IgD-negative memory B cell (primary cell): Measurements from ENCODE around the gene LYPLA2. TPM values are rescaled to one million over a fixed set of nuclear protein-coding genes. Genes with fewer than 3 reads are reported as not detected.
"Not testable (repeated sequence)": the region's sequence is repeated elsewhere in the genome, so short reads cannot be mapped to it uniquely, and the experiment has no call there.

Experiments used
- H3K27ac Mint-ChIP-seq, 3 donors: one replicate each; pipeline ENCODE4 v1.8.0; 2020 to 2022; ENCODE audit warnings: mild to moderate bottlenecking in 3 of 3, mixed read lengths in 3 of 3, moderate library complexity in 1 of 3
- H3K27me3 Mint-ChIP-seq: one replicate; pipeline ENCODE4 v1.8.0; 2021; ENCODE audit warnings: mixed read lengths
- H3K36me3 Mint-ChIP-seq: one replicate; pipeline ENCODE4 v1.8.0; 2020; ENCODE audit warnings: mild to moderate bottlenecking, mixed read lengths
- H3K4me1 Mint-ChIP-seq, 3 donors: one replicate each; pipeline ENCODE4 v1.8.0; 2020 to 2022; ENCODE audit warnings: mixed read lengths in 3 of 3, mild to moderate bottlenecking in 1 of 3
- H3K4me3 Mint-ChIP-seq, 4 donors: one replicate each; pipeline ENCODE4 v1.8.0; 2020 to 2022; ENCODE audit warnings: mild to moderate bottlenecking in 4 of 4, mixed read lengths in 4 of 4, moderate library complexity in 3 of 4
- H3K9me3 Mint-ChIP-seq, 3 donors: one replicate each; pipeline ENCODE4 v1.8.0; 2020 to 2021; ENCODE audit warnings: mixed read lengths in 3 of 3, mild to moderate bottlenecking in 1 of 3
- polyA plus RNA-seq: library from polyadenylated mRNA; unstranded; fragments of 300-500 nt; fragmentation: Illumina TruSeq; gene quantifications from one replicate; pipeline ENCODE4 v1.2.3, GENCODE V29; 2021

Gene LYPLA2
- polyA plus RNA-seq, 1 donor from 2014 or later: 96.5 TPM

- Mint-ChIP-seq H3K36me3 (no peaks in the 10 kb centered on the region), H3K4me1 (peaks cover 10 to 13% (median 11%) of the 10 kb centered on the region in 3 donors), H3K27ac (peak overlapping the region in 1 of 3 donors; percentile 71), H3K4me3 (no peak overlapping the region), H3K27me3 (no peaks in the 10 kb centered on the region), H3K9me3 (no peaks in the 10 kb centered on the region)
Measured at GRCh38 chr1:23793861-23794731, 3.2 kb downstream of the LYPLA2 start.

GRCh38 chr1:23794732-23795182, 3.8 kb downstream of the LYPLA2 start:
- H3K36me3 Mint-ChIP-seq: not testable (repeated sequence)
- Mint-ChIP-seq H3K4me3 (peak overlapping the region in 1 of 4 donors; percentile 63), H3K27ac (peak overlapping the region in 1 of 3 donors; percentile 56)

GRCh38 chr1:23795676-23796465, 4.9 kb downstream of the LYPLA2 start:
- Mint-ChIP-seq H3K9me3 (no peaks in the 10 kb centered on the region), H3K4me3 (peak overlapping the region in 1 of 4 donors; percentile 63), H3K27me3 (no peaks in the 10 kb centered on the region), H3K36me3 (no peaks in the 10 kb centered on the region), H3K27ac (no peak overlapping the region), H3K4me1 (peaks cover 10 to 17% (median 11%) of the 10 kb centered on the region in 3 donors)

More at GRCh38 chr1:23794732-23795182, 3.8 kb downstream of the LYPLA2 start:
- H3K9me3 Mint-ChIP-seq, H3K27me3 Mint-ChIP-seq: not testable (repeated sequence)
- peaks cover 11 to 14% (median 13%) of the 10 kb centered on the region in 3 donors for H3K4me1 Mint-ChIP-seq

- Mint-ChIP-seq H3K27ac (peak overlapping the region in 2 of 3 donors; percentile 39 to 47), H3K9me3 (no peaks in the 10 kb centered on the region), H3K27me3 (no peaks in the 10 kb centered on the region), H3K36me3 (no peaks in the 10 kb centered on the region), H3K4me1 (peaks cover 5 to 10% (median 9%) of the 10 kb centered on the region in 3 donors), H3K4me3 (peak overlapping the region in 1 of 4 donors; percentile 91)
Measured at GRCh38 chr1:23796466-23797271, 5.7 kb downstream of the LYPLA2 start.

- peaks cover 3 to 9% (median 6%) of the 10 kb centered on the region in 3 donors for H3K4me1 Mint-ChIP-seq
- H3K27me3 Mint-ChIP-seq: no peaks in the 10 kb centered on the region
- H3K4me3 Mint-ChIP-seq: peak overlapping the region in 1 of 4 donors; percentile 91
- peak overlapping the region in 2 of 3 donors; percentile 71 to 75 for H3K27ac Mint-ChIP-seq
- H3K9me3 Mint-ChIP-seq: no peaks in the 10 kb centered on the region
- no peaks in the 10 kb centered on the region for H3K36me3 Mint-ChIP-seq
Measured at GRCh38 chr1:23797478-23798448, 6.8 kb downstream of the LYPLA2 start.

- no peaks in the 10 kb centered on the region for H3K27me3 Mint-ChIP-seq
- no peaks in the 10 kb centered on the region for H3K36me3 Mint-ChIP-seq
- peaks cover 3 to 9% (median 6%) of the 10 kb centered on the region in 3 donors for H3K4me1 Mint-ChIP-seq
- peak overlapping the region; percentile 33 to 98 (median 88) for H3K4me3 Mint-ChIP-seq
- no peaks in the 10 kb centered on the region for H3K9me3 Mint-ChIP-seq
- peak overlapping the region in 2 of 3 donors; percentile 35 to 75 for H3K27ac Mint-ChIP-seq
Measured at GRCh38 chr1:23798662-23799142, 7.8 kb downstream of the LYPLA2 start.

GRCh38 chr1:23799255-23799569, 8.3 kb downstream of the LYPLA2 start:
- Mint-ChIP-seq H3K4me1 (peaks cover 3 to 9% (median 6%) of the 10 kb centered on the region in 3 donors), H3K27ac (peak overlapping the region in 2 of 3 donors; percentile 35 to 75), H3K4me3 (peak overlapping the region in 3 of 4 donors; percentile 85 to 98 (median 91)), H3K9me3 (no peaks in the 10 kb centered on the region), H3K36me3 (peaks cover 1% of the 10 kb centered on the region), H3K27me3 (no peaks in the 10 kb centered on the region)

GRCh38 chr1:23799570-23800399, 8.8 kb downstream of the LYPLA2 start:
- Mint-ChIP-seq H3K27me3 (no peaks in the 10 kb centered on the region), H3K36me3 (peaks cover 1% of the 10 kb centered on the region), H3K4me1 (peaks cover 3 to 9% (median 6%) of the 10 kb centered on the region in 3 donors), H3K4me3 (peak overlapping the region; percentile 85 to 98 (median 94)), H3K9me3 (no peaks in the 10 kb centered on the region), H3K27ac (peak overlapping the region; percentile 67 to 88 (median 84))

GRCh38 chr1:23800400-23801337, 9.7 kb downstream of the LYPLA2 start, which contains the start of gene GALE:
TSS of gene GALE (minus strand) at chr1:23800754. CDS start at chr1:23799007, 1,747 bp downstream.
- Mint-ChIP-seq H3K9me3 (no peaks in the 10 kb centered on the region), H3K4me1 (peaks cover 4 to 9% (median 9%) of the 10 kb centered on the region in 3 donors), H3K27me3 (no peaks in the 10 kb centered on the region), H3K27ac (peak within 1 kb of the TSS; percentile 84 to 92 (median 88)), H3K4me3 (peak within 1 kb of the TSS; percentile 85 to 98 (median 94)), H3K36me3 (peaks cover 1% of the 10 kb centered on the region)

- H3K27ac Mint-ChIP-seq: peak overlapping the region in 2 of 3 donors; percentile 88 to 92
- H3K4me3 Mint-ChIP-seq: peak overlapping the region; percentile 85 to 98 (median 94)
- H3K4me1 Mint-ChIP-seq: peaks cover 4 to 9% (median 9%) of the 10 kb centered on the region in 3 donors
- no peaks in the 10 kb centered on the region for H3K9me3 Mint-ChIP-seq
- no peaks in the 10 kb centered on the region for H3K27me3 Mint-ChIP-seq
- peaks cover 1% of the 10 kb centered on the region for H3K36me3 Mint-ChIP-seq
Measured at GRCh38 chr1:23801338-23801748, 10.4 kb downstream of the LYPLA2 start.

GRCh38 chr1:23801876-23802275, 10.9 kb downstream of the LYPLA2 start:
- H3K36me3 Mint-ChIP-seq: peaks cover 1% of the 10 kb centered on the region
- peak overlapping the region in 3 of 4 donors; percentile 57 to 85 (median 69) for H3K4me3 Mint-ChIP-seq
- peak overlapping the region in 1 of 3 donors; percentile 88 for H3K27ac Mint-ChIP-seq
- no peaks in the 10 kb centered on the region for H3K9me3 Mint-ChIP-seq
- H3K4me1 Mint-ChIP-seq: peaks cover 4 to 9% (median 9%) of the 10 kb centered on the region in 3 donors
- H3K27me3 Mint-ChIP-seq: no peaks in the 10 kb centered on the region
